Mononuclear cell (primary cell): ENCODE data around the gene MORN1. TPM values are rescaled to one million over a fixed set of nuclear protein-coding genes. Genes with fewer than 3 reads are reported as not detected.
"Not testable (repeated sequence)": the region's sequence is repeated elsewhere in the genome, so short reads cannot be mapped to it uniquely, and the experiment has no call there.

ENCODE experiments used
- H3K27me3 ChIP-seq: 2 replicates; pipeline ENCODE4 v1.6.0; 2011; ENCODE audit warnings: low read length, control low read depth; ENCODE audit not compliant: insufficient read depth
- H3K4me1 ChIP-seq: 2 replicates; pipeline ENCODE4 v1.5.1; 2011; ENCODE audit warnings: mild to moderate bottlenecking, low read length, control low read depth; ENCODE audit not compliant: insufficient read depth
- H3K4me3 ChIP-seq: 2 replicates; pipeline ENCODE4 v1.5.1; 2011; ENCODE audit warnings: mild to moderate bottlenecking, low read length, moderate library complexity
- H3K9me3 ChIP-seq: 2 replicates; pipeline ENCODE4 v1.5.1; 2011; ENCODE audit warnings: low read depth, mild to moderate bottlenecking, control low read depth, low read length
- total RNA-seq: library from RNA; depleted of rRNA; stranded (reverse); fragments of >200 nt; gene quantifications from one replicate; pipeline ENCODE4 v1.2.3, GENCODE V29; 2012

MORN1 gene
- total RNA-seq, 1 donor: 4.2 TPM

- H3K9me3 ChIP-seq: no peaks in the 10 kb centered on the region
Measured at GRCh38 chr1:2328676-2329455, 62.5 kb downstream of the MORN1 start.

GRCh38 chr1:2327841-2328240, 63.5 kb downstream of the MORN1 start:
- Histone ChIP-seq H3K9me3 (no peaks in the 10 kb centered on the region), H3K4me1 (no peaks in the 10 kb centered on the region), H3K4me3 (no peak overlapping the region), H3K27me3 (no peaks in the 10 kb centered on the region)

More at GRCh38 chr1:2328676-2329455, 62.5 kb downstream of the MORN1 start:
- Histone ChIP-seq H3K4me1 (no peaks in the 10 kb centered on the region), H3K4me3 (no peak overlapping the region), H3K27me3 (no peaks in the 10 kb centered on the region)

GRCh38 chr1:2327162-2327561, 64.2 kb downstream of the MORN1 start:
- not testable (repeated sequence) for H3K9me3 ChIP-seq, H3K4me3 ChIP-seq, H3K4me1 ChIP-seq, H3K27me3 ChIP-seq

GRCh38 chr1:2326524-2326923, 64.8 kb downstream of the MORN1 start:
- Histone ChIP-seq H3K27me3 (no peaks in the 10 kb centered on the region), H3K4me3 (no peak overlapping the region), H3K4me1 (no peaks in the 10 kb centered on the region), H3K9me3 (no peaks in the 10 kb centered on the region)

- Histone ChIP-seq H3K27me3 (no peaks in the 10 kb centered on the region), H3K4me3 (no peak overlapping the region), H3K4me1 (no peaks in the 10 kb centered on the region), H3K9me3 (no peaks in the 10 kb centered on the region)
Measured at GRCh38 chr1:2324553-2325366, 66.6 kb downstream of the MORN1 start.

- Histone ChIP-seq H3K9me3 (no peaks in the 10 kb centered on the region), H3K4me3 (no peak overlapping the region), H3K4me1 (no peaks in the 10 kb centered on the region), H3K27me3 (no peaks in the 10 kb centered on the region)
Measured at GRCh38 chr1:2323451-2323974, 67.8 kb downstream of the MORN1 start.

DNA sequence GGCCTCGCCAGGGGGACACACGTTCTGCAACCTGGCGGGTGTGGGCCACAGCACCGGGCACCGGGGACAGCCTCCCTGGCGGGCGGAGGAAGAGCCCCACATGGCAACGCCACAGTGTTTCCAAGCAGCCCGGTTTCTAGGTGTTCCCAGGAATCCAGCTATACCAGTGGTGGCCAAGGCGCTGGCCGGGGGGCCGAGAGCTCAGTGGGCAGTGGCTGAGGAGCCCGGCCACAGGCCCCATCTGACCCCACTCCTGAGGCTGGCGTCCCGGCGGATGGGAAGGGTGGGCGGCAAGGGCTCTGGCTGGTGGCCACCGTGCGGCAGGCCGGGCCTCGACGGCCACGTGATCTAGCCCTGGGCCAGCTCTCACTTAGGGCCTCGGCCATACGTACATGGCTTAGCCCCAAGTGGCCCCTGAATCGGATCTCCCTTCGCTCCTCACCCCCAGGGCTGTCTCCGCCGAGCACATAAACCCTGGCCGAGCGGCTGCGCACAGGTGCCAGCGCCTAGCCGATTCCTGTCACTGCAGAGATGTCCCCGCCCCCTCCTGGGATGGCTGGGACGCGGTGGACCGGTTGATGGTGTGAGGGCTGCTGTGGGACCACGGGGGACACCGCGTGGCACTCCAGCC, 68.7 kb downstream of the MORN1 start:
- Histone ChIP-seq H3K9me3 (no peaks in the 10 kb centered on the region), H3K4me3 (no peak overlapping the region), H3K4me1 (no peaks in the 10 kb centered on the region), H3K27me3 (no peaks in the 10 kb centered on the region)

DNA sequence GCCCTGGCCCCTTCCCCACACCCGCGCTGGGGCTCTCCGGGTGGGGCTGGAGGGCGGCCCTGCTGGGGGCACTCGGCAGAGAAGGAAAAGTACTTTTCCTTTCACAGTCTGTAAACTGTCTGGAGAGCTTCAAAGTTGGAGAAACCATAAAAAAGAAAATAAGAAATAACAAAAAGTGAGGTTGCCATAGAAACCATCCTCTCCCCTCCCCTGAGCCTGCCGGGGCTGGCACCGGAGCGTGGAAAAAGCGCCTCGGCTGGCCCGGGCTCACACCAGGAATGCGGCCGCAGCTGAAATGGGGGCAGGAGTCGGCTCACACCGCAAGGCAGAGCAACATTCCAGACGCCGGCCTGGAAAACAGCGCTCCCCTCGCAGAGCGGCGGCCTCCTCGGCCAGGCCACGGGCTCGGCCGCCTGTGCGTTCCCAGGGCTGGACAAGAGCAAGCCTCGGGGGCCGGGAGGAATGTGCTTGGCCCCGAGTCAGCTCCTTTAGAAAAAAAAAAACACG, 69.2 kb downstream of the MORN1 start:
- Histone ChIP-seq H3K9me3 (no peaks in the 10 kb centered on the region), H3K4me1 (no peaks in the 10 kb centered on the region), H3K27me3 (no peaks in the 10 kb centered on the region), H3K4me3 (no peak overlapping the region)

GRCh38 chr1:2320760-2321667, 70.3 kb downstream of the MORN1 start:
- Histone ChIP-seq H3K4me3 (no peak overlapping the region), H3K27me3 (no peaks in the 10 kb centered on the region), H3K4me1 (peaks cover 5% of the 10 kb centered on the region), H3K9me3 (no peaks in the 10 kb centered on the region)

GRCh38 chr1:2320006-2320405, 71.3 kb downstream of the MORN1 start:
- H3K9me3 ChIP-seq: no peaks in the 10 kb centered on the region
- H3K4me1 ChIP-seq: peaks cover 13% of the 10 kb centered on the region
- no peaks in the 10 kb centered on the region for H3K27me3 ChIP-seq

GRCh38 chr1:2319291-2319690, 72.1 kb downstream of the MORN1 start:
- H3K4me1 ChIP-seq: peaks cover 16% of the 10 kb centered on the region
- no peaks in the 10 kb centered on the region for H3K27me3 ChIP-seq
- H3K4me3 ChIP-seq: no peak overlapping the region
- no peaks in the 10 kb centered on the region for H3K9me3 ChIP-seq

More at GRCh38 chr1:2320006-2320405, 71.3 kb downstream of the MORN1 start:
- H3K4me3 ChIP-seq: no peak overlapping the region

- Histone ChIP-seq H3K4me1 (peaks cover 23% of the 10 kb centered on the region), H3K9me3 (no peaks in the 10 kb centered on the region), H3K27me3 (no peaks in the 10 kb centered on the region), H3K4me3 (no peak overlapping the region)
Measured at GRCh38 chr1:2318314-2319278, 72.8 kb downstream of the MORN1 start.
